SH-SY5Y (cell line): ENCODE data around the gene CREG2.

Source experiments
- GATA2 ChIP-seq: IDR thresholded peaks from 2 replicates; pipeline ENCODE4 v1.6.1; 2011; ENCODE audit warnings: mild to moderate bottlenecking, low read depth, low read length
- GATA3 ChIP-seq: IDR thresholded peaks from 2 replicates; pipeline ENCODE4 v1.6.1; 2011; ENCODE audit warnings: low read depth, mild to moderate bottlenecking, low read length, moderate library complexity

- TF ChIP-seq GATA2 (no peak), GATA3 (no peak)
Measured at GRCh38 chr2:101368376-101368775, 18.9 kb downstream of the CREG2 start.
